OCI-LY1 (cell line): Measurements from ENCODE around the gene TMEM138.

Source experiments
- CTCF ChIP-seq: fragments of 200-600 bp; sonication (generic), shearing (Covaris generic); IDR thresholded peaks from 2 replicates; pipeline ENCODE4 v1.5.1; 2017; ENCODE audit warnings: mild to moderate bottlenecking, antibody characterized with exemption, low read length, moderate library complexity, mixed read lengths
- EZH2 ChIP-seq: fragments of 200-600 bp; sonication (generic), shearing (Covaris generic); IDR thresholded peaks from 2 replicates; pipeline ENCODE4 v1.8.0; 2017; ENCODE audit warnings: borderline replicate concordance, mixed run types, mild to moderate bottlenecking, antibody characterized with exemption, low read length, moderate library complexity, mixed read lengths

GRCh38 chr11:61352038-61352437, 10.1 kb upstream of the TMEM138 start:
- no peak for TF ChIP-seq CTCF
- no peak for TF ChIP-seq EZH2
